GM21717 (cell line): ENCODE data around the gene SLC17A5.
"Not testable (repeated sequence)": the region's sequence is repeated elsewhere in the genome, so short reads cannot be mapped to it uniquely, and the experiment has no call there.

Source experiments
- ATAC-seq: cut with Tn5 transposase; IDR thresholded peaks from one replicate; pipeline ENCODE4 v1.9.1; 2021; ENCODE audit warnings: mild to moderate bottlenecking, moderate library complexity; ENCODE audit not compliant: unreplicated experiment

The SLC17A5 gene

DNA sequence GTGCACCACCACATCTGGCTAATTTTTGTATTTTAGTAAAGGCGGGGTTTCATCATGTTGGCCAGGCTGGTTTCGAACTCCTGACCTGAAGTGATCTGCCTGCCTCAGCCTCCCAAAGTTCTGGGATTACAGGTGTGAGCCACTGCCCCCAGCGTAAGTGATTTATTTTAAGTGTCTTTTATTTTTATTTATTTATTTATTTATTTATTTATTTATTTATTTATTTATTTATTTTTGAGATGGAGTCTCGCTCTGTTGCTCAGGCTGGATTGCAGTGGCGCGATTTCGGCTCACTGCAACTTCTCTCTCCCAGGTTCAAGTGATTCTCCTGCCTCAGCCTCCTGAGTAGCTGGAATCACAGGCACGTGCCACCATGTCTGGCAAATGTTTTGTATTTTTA, 30.3 kb downstream of the SLC17A5 start:
- ATAC-seq: not testable (repeated sequence)

DNA sequence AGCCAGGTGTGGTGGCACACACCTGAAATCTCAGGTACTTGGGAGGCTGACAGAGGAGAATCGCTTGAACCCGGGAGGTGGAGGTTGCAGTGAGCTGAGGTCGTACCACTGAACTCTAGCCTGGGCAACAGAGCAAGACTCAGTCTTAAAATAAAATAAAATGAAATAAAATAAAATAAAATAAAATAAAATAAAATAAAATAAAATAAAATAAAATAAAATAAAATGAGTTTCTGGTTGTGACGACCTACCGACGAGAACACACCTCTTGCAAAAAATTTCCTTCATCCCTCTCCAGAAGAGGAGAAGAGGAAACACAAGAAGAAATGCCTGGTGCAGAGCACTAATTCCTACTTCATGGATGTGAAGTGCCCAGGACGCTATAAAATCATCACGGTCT, 35.7 kb downstream of the SLC17A5 start:
- ATAC-seq: not testable (repeated sequence)

DNA sequence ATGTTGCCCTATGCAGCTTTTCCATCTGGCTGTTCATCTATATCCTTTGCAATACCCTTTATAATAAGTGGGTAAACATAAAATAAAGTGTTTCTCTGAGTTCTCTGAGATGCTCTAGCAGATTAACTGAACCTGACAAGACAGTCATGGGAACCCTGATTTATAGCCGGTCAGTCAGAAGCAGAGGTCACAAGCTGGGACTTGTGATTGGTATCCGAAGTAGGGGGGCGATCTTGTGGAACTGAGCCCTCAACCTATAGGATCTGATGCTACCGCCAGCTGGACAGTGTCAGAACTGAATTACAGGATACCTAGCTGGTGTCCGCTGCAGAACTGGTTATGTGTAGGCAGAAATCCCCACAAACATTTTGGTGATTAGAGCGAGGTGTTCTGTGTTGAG, 39.0 kb downstream of the SLC17A5 start:
- ATAC-seq: no peak

DNA sequence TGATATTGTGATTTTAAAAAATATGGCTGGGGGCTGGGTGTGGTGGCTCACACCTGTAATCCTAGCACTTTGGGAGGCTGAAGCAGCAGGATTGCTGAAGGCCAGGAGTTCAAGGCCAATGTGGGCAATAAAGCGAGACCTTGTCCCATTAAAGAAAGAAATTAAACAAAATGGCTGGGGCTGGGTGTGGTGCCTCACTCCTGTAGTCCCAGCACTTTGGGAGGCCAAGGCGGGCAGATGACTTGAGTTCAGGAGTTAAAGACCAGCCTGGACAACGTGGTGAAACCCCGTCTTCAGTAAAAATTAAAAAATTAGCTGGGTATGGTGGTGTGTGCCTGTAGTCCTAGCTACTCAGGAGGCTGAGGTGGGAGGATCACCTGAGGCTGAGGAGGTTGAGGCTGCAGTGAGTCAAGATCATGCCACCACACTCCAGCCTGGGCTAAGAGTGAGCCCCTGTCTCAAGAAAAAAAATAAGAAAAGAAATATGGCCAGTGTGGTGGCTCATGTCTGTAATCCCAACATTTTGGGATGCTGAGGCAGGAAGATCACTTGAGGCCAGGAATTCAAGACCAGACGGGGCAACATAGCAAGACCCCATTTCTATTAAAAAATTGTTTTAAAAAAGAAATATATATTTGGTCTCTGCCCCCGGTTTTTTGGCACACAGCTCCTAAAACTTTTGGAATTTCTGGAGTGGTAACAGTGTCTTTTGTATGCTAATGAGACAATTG, 39.8 kb downstream of the SLC17A5 start:
- ATAC-seq: no peak

DNA sequence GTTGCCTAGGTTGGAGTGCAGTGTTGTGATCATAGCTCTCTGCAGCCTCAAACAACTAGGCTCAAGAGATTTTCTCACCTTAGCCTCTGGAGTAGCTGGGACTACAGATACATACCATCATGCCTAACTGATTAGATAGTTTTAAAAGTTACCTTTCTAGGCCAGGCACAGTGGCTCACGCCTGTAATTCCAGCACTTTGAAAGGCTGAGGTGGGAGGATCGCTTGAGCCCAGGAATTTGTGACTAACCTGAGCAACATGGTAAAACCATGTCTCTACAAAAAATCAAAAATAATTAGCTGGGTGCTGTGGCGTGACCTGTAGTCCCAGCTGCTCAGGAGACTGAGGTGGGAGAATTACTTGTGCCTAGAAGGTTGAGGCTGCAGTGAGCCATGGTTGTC, 41.2 kb downstream of the SLC17A5 start:
- no peak for ATAC-seq

DNA sequence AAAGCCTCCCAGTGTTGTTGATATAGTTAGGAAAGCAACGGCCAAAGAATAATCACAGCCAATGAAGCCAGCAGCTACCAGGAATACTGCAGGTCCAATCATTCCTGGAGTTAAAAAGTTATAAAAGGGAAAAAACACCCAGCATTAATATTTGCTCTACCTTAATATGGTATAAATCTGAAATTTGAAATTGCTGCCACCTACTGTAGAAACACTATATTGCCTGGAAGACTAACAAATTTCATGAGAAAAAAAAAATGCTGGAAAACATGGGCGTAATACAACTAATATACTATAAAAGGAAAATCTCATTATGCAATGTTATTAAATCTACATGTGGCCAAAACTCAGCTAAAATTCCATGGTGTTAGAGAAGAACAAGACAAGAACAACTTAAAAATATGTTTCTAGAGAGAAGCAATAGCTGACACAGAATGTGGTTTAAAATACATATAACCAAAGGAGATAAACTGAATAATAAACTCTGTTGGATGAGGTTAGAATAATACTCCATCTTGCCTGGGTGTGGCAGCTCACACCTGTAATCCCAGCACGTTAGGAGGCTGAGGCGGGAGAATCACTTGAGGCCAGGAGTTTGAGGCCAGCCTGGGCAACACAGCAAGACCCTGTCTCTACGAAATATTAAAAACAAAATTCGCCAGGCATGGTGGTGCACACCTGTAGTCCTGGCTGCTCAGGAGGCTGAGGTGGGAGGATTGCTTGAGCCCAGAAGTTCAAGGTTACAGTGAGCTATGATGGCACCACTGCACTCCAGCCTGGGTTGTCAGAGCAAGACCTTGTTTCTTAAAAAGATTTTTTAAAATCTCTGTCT, 43.1 kb downstream of the SLC17A5 start:
- ATAC-seq: no peak

DNA sequence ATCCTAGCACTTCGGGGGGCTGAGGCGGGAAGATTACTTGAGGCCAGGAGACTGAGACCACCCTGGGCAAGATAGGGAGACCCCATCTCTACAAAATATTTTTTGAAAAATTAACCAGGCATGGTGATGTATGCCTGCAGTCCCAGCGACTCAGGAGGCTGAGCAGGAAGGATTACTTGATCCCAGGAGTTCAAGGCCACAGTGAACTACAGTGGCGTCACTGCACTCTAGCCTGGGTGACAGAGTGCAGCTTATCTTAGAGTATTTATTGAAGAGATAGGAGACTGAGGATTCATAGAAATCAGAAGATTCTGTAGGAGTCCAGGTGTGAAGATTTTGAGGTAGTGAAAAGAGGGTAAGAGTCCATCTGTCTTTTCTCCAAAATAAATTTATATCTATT, 45.0 kb downstream of the SLC17A5 start:
- ATAC-seq: no peak

DNA sequence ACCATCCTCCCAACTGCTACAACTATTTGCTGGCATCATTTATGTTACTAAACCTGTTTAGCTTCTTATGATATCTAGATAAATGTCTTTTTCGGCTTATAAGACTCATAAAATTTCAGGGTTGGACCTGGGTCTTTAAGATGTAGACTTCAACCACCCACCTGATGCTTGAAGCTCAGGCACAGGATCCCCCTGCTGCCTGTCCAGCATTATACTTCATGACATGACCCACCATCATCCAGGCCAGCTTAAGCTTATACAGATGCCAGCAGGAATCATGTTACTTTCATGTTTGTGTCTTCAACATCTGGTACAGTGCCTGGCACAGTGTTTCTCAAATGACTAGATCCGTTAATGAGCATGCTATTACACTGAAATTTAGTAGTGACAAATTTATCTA, 47.4 kb downstream of the SLC17A5 start:
- no peak for ATAC-seq

DNA sequence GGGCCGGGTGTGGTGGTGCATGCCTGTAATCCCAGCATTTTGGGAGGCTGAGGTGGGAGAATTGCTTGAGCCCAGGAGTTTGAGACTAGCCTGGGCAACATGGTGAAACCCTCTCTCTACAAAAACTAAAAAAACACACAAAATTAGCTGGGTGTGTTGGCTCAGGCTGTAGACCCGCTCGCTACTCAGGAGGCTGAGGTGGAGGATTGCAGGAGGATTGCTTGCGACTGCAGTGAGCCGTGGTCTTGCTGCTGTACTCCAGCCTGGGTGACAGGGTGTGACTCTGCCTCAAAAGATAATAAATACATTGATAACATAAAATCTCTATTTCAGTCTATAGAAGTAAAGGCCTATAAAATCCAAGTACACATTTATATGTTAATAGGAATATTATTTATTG, 49.3 kb downstream of the SLC17A5 start:
- ATAC-seq: no peak

DNA sequence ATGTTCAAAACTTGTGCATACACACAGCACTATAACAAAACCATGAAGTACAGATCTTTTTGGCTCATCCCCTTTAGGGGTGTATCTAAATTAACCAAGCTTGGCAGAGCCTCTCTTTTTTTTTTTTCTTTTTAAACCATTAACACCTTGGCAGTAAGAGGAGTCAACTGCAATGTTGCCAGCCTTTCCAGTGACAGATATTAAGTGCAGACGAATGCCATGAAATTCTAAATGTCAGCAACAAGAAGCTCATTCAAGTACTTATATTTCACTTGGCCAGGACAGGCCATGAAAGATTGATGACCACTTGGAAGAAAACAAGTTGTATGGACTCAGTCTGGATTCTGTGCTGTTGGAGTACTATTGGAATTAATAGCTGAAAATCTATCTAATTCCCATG, 49.8 kb downstream of the SLC17A5 start:
- no peak for ATAC-seq

DNA sequence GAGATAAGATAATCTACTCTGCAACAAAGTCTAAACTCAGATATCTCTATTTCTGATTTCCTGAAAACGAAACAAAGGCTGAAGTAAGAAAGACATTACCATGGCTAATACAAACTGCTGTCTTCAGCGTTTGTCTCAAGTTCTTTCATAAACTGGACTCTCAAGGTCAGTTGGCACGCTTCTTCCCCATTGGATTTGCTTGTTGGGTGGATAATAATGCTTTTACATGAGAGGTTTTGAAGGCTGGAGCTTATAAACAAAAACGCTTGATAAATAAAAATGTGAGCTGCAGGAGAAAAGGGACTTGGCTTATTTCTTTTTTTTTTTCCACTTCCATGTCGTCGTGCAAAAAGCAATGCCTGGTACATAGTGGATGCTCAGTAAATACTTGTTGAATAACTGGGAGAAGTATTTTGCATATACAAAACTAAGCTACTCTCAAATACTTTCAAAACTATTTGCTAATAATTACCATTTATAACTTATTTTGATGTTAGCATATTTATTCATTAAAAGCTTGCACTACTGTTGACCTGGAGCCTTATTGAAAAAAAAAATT, 67.3 kb downstream of the SLC17A5 start:
- ATAC-seq: no peak

DNA sequence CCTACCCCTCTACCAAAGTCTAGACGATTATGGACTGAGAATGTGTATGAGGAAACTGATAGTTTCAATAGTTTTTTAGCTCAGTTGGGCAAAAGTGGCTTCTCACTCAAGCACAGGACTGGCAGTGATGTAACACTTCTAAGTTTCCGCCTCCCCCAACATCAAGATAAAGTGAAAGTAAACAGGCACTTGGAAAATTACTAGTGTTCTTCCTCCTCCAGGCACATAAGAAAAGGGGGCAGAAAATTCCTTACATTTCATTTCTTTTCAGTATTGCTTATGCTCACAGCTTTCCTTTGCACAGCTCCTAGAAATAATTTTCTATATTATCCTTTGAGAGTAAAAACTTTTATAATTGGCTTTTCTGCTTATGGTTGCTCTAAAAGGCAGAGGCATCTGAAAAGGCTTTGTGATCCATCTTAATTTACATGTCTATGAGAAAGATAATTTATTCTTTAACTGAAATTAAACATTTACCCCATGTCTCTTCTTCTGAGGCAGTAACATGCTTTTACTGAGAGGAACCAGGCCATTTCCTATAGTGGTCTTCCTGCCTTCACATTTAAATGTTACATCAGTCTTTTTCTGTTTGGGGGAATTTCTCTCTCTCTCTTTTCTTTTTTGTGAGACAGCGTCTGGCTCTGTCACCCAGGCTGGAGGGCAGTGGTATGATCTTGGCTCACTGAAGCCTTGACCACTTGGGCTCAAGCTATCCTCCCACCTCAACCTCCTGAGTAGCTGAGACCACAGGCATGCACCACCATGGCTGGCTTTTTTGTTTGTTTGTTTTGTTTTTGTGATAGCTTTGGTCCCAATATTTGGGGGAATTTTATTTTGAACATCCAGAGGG, 68.0 kb downstream of the SLC17A5 start:
- peak; percentile 87 for ATAC-seq

DNA sequence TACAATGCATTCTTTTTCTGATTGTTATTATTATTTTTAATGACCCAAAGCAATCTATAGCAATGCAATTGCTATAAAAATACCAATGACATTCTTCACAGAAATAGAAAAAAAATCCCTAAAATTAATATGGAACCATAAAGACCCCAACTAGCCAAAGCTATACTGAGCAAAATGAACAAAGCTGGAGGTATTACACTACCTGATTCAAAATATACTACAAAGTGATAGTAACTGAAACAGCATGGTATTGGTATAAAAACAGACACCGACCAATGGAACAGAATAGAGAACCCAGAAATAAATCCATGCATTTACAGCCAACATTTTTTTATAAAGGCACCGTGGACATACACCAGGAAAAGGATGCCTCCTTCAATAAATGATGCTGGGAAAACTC, 72.5 kb downstream of the SLC17A5 start:
- ATAC-seq: no peak

DNA sequence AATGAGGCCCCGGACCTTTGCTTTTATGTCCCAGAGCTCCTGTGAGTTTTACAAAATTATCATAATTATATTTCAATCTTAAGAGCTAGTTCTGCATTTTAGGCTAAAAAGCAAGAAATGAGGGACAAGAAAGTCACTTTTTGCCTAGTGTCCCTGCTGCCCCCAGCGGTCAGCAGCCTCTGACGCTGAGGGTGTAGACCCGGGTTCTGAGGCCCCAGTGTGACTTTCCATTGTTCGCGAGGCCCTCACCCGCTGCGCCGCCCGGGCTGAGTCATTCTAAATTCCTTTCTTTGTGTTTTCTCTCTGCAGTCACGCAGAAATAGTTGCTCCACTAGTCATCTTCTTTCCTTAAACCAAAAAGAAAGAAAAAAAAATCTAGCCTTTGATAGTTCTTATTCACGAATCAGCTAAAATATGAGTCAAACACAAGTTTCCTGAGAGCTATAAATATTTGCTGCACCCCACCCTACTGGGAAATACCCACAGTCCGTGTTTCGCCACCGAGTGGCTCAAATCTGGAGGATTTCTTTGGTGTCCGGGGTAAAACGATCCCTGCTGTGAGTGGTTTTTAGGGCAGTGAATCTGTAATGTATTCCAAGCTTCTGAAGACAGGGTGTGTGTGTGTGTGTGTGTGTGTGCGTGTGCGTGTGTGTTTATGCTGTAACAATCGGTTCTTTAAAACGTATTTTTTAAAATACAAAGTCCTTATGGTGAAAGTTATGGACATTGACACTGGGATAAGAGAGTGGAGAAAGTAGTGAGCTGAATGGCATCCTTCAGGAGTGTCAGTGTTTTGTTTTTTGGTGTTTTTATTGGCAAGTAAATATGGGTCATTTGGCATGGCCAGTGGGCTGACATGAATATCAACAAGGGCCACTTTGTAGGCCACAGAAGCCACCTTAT, 73.3 kb downstream of the SLC17A5 start:
- peak; percentile 82 for ATAC-seq

DNA sequence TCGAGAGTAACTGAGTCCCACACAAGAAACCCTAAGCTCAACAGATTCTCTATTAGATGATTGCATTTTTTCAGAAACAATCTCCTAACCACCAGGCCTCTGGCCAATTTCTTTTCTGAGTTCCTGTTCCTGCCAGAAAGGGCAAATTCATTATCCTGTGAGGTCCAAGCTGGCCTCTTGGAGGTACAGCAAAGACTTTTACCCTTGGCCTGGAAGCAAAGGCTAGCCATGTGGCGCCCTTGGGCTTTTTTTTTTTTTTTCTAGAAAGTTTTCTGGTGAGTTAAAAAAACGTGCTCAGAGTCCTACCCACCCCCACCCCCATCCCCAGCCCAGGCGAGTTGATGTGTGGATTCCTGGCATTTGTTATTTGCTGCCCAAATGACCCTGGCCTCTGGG, 73.9 kb downstream of the SLC17A5 start:
- peak; percentile 30 for ATAC-seq

DNA sequence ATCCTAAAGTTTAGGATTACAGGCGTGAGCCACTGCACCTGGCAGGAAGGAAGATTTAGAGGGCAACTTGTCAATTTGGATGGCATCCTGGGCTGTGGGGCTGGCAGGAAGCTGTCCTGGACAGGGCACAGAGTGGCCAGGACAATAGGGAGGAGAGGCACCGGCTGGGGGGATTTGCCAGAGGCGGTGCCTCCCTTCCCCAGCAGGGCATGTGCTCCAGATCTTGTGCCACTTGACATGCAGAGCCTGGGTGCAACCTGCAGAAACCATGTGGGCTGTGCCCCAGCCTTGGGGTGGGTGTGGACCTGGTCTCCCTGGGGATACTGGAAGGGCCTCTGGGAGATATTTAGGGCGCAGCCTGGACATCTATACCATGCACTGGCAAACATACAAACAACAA, 74.4 kb downstream of the SLC17A5 start:
- ATAC-seq: peak; percentile 9

DNA sequence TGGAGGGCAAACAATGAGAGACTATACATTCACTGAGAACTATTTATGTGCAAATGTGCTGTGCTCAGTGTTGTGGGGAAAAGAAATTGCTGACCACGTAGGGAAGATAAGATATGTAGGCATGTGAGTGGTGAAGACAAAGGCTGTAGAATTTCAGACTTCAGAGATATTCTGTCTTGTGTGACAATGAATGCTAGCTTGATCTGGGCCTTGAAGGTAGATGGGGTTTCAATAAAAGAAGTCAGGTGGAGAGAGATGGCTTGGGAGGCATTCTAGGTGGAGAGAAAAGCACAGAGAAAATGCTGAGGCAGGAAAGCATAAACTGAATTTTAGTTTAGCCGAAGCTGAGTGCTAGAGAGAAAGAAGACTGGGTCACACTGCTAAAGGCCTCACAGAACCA, 76.1 kb downstream of the SLC17A5 start:
- ATAC-seq: no peak

DNA sequence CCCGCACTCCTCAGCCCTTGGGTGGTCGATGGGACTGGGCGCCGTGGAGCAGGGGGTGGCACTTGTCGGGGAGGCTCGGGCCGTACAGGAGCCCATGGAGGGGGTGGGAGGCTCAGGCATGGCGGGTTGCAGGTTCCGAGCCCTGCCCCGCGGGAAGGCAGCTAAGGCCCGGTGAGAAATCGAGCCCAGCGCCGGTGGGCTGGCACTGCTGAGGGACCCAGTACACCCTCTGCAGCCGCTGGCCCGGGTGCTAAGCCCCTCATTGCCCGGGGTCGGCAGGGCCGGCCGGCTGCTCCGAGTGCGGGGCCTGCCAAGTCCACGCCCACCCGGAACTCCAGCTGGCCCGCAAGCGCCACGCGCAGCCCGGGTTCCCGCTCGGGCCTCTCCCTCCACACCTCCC, 81.3 kb downstream of the SLC17A5 start:
- not testable (repeated sequence) for ATAC-seq

DNA sequence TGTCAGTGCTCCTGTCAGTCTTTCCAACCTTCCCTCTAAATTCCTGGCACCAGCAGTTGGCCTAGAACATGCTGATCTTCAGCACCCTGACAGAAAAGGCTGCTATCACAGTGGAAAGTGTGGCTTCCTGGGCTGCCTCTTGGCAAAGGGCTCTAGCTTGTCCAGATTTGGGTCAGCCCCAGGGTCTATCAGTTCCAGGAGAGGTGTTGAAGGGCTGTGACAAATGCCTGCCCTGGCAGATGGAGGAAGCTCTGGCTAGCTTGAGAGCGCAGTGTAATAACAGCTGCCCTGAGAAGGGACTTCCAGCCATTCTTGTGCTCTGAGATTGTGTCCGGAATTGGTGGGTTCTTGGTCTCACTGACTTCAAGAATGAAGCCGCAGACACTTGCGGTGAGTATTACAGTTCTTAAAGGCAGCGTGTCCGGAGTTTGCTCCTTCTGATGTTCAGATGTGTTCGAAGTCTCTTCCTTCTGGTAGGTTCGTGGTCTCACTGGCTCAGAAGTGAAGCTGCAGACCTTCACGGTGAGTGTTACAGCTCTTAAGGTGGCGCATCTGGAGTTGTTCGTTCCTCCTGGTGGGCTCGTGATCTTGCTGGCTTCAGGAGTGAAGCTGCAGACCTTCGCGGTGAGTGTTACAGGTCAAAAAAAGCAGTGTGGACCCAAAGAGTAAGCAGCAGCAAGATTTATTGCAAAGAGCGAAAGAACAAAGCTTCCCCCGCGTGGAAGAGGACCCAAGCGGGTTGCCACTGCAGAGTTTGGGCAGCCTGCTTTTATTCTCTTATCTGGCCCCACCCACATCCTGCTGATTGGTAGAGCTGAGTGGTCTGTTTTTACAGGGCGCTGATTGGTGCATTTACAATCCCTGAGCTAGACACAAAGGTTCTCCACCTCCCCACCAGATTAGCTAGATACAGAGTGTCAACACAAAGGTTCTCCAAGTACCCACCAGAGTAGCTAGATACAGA, 82.3 kb downstream of the SLC17A5 start:
- ATAC-seq: not testable (repeated sequence)
